Adrenal gland (tissue), 5 donors: ENCODE data around the gene CCDC187.

Source experiments
- CTCF ChIP-seq, 6 experiments: fragments of 450-650 bp in 4 of 6; fragments of 200-600 bp in 2 of 6; sonication (generic) in 1 of 6; IDR thresholded peaks; 1 replicate in 5 of 6; 2 replicates in 1 of 6; pipeline versions ENCODE4 v1.5.1 to v1.8.0; 2016 to 2021; ENCODE audit warnings: antibody characterized with exemption in 6 of 6, mild to moderate bottlenecking in 2 of 6, moderate library complexity in 1 of 6
- POLR2A ChIP-seq, 2 donors: fragments of 450-650 bp; IDR thresholded peaks; one replicate each; pipeline ENCODE4 v1.6.1; 2017; ENCODE audit warnings: antibody characterized with exemption in 2 of 2, mild to moderate bottlenecking in 2 of 2, moderate library complexity in 1 of 2
- donor health status: DM: no; HTN: no; CAD: no.

GRCh38 chr9:136218271-136218670, 85.6 kb downstream of the CCDC187 start:
- no peak for TF ChIP-seq POLR2A (IDR thresholded peaks at IDR 0.05)
- no peak for TF ChIP-seq CTCF (IDR thresholded peaks at IDR 0.05)
